GM12872 (cell line): Measurements from ENCODE around the gene KIF15.

Source experiments
- TF ChIP-seq, protein P1 (sequence below): IDR thresholded peaks from 3 replicates; pipeline ENCODE4 v1.5.1; 2011; ENCODE audit warnings: low read depth, mild to moderate bottlenecking, low read length, moderate library complexity; ENCODE audit not compliant: insufficient read depth

Gene KIF15

DNA sequence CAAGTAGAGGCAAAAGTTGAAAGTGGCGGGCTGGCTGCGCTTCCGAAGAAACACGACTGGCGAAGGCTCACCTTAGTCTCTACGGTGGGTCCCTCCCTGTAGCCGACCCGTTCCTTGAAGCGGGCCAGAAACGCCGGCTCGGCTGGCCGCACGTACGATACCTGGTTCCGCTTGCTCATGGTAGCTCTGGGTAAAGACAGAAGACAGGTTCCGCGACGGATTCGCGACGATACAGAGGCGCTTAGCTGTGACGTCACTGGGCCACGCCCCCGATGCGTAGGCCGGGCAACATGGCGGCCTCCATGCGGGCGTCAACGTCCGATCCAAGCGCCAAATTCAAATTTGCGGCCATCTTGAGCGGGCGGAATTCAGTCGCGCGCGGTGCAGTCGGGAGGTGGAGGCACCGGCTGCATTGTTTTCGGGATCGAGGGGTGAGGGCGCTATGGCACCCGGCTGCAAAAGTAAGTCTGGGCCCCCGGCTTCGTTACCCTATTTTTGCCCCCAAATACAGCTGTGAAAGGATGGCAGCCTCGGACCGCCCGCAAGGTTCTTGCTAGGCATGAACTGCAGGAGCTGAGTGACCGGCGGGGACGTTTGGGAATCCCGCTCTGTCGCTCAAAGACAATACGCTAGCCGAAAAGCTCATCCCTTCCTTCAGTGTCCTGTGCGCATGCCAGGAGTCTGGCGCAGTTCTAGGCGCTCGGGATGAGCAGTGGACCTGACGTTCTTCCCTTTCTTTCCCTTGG is at the start of gene KIF15, which contains the start of gene KIAA1143:
TSS of gene KIF15 (plus strand) at position 371 of the 746 bp plus-strand sequence. CDS start at position 443, 72 bp downstream.
TSS of gene KIAA1143 (minus strand) at position 196 of the 746 bp plus-strand sequence. CDS start at position 179, 17 bp downstream.
- TF ChIP-seq, protein P1, sequence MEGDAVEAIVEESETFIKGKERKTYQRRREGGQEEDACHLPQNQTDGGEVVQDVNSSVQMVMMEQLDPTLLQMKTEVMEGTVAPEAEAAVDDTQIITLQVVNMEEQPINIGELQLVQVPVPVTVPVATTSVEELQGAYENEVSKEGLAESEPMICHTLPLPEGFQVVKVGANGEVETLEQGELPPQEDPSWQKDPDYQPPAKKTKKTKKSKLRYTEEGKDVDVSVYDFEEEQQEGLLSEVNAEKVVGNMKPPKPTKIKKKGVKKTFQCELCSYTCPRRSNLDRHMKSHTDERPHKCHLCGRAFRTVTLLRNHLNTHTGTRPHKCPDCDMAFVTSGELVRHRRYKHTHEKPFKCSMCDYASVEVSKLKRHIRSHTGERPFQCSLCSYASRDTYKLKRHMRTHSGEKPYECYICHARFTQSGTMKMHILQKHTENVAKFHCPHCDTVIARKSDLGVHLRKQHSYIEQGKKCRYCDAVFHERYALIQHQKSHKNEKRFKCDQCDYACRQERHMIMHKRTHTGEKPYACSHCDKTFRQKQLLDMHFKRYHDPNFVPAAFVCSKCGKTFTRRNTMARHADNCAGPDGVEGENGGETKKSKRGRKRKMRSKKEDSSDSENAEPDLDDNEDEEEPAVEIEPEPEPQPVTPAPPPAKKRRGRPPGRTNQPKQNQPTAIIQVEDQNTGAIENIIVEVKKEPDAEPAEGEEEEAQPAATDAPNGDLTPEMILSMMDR, result no peak

DNA sequence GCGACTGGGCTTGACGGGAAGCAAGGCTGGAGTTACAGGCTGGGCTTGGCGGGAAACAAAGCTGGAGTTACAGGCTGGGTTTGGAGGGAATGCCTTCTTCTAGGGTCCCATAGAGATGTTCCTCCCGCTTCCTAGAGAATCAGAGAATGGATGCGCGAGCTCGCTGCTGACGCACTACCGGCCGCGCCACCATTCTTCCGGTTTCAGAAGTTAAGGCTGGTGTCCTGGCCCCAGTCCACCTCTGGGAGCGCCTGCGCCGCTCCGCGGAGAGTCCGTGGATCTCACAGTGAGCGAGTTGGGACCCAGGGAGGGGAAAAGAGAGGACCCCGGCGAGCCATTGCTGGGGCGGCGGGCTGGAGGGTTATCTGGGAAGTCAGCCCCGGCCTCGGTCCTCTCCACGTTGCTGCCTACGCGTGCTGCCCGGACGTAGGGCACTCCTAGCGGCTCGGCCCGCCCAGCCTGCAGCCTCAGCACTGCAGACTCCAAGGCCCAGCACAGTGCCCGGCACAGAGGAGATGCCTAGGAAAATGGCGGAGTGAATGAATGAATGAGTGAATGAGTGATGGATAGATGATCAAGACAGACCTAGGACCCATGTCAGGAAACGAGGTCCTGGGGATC is 49.0 kb upstream of the KIF15 start, which contains the start of gene ZNF502:
TSS of gene ZNF502 (plus strand) at position 206 of the 621 bp plus-strand sequence. CDS start 7,602 bp downstream, outside the sequence.
- TF ChIP-seq, protein P1, result no peak

DNA sequence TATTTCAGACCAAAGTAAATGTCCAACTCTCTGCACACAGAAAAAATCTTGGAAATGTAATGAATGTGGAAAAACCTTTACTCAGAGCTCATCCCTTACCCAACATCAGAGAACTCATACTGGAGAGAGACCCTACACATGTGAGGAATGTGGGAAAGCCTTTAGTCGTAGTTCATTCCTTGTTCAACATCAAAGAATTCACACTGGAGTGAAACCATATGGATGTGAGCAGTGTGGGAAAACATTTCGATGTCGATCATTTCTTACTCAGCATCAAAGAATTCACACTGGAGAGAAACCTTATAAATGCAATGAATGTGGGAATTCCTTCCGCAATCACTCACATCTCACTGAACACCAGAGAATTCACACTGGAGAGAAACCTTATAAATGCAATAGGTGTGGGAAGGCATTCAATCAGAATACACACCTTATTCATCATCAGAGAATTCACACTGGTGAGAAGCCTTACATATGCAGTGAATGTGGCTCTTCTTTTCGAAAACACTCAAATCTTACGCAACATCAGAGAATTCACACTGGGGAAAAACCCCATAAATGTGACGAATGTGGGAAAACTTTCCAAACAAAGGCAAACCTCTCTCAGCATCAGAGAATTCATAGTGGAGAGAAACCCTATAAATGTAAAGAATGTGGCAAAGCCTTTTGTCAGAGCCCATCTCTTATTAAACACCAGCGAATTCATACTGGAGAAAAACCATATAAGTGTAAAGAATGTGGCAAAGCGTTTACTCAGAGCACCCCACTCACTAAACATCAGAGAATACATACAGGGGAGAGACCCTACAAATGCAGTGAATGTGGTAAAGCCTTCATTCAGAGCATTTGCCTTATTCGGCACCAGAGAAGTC is 40.1 kb upstream of the KIF15 start:
- TF ChIP-seq, protein P1, result no peak

GRCh38 chr3:44722103-44722401 is 39.5 kb upstream of the KIF15 start:
- TF ChIP-seq, protein P1, result no peak

DNA sequence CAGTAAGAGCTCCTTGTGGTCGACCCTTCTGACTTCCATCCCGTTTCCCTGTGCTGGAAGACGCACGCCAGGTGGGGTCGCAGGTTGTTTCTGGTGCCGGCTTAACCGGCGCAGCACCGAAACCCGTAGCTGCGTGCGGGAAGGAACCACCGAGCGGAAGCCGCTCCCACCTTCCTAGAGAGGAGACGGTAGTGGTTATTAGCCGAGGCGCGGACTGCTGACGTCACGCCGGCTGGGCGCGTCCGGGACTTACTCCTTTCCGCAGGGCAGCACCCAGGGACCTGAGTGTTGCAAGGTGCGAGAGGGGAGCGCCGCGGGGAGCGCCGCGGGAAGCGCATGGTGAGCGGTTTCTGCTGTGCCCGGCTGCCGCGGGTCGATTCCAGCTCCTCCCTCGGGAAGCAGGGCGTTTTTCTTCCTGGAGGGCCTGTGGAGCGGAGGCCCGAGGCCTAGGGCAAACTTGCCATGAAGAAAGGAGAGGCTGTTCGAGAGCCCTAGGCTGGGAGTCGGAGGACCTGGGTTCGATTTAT is 32.1 kb upstream of the KIF15 start, which contains the start of gene ZNF501:
TSS of gene ZNF501 (plus strand) at position 252 of the 527 bp plus-strand sequence. CDS start 4,787 bp downstream, outside the sequence.
- TF ChIP-seq, protein P1, result no peak

- TF ChIP-seq, protein P1, result no peak
These were observed 26.9 kb upstream of the KIF15 start for GRCh38 chr3:44734646-44735168.
